Neural cell (in vitro differentiated cells): ENCODE results near the gene SEC23IP.
"Not testable (repeated sequence)": the region's sequence is repeated elsewhere in the genome, so short reads cannot be mapped to it uniquely, and the experiment has no call there.

Experiments used
- EP300 ChIP-seq: fragments of 450-650 bp; conservative IDR thresholded peaks from 2 replicates; pipeline ENCODE4 v1.6.1; 2014; ENCODE audit warnings: antibody characterized with exemption, mild to moderate bottlenecking, moderate library complexity; ENCODE audit not compliant: poor library complexity, severe bottlenecking
- EZH2 ChIP-seq: fragments of 200-600, 300-800 bp; shearing (Covaris generic), sonication (generic); IDR thresholded peaks from 2 replicates; pipeline ENCODE4 v1.6.1; 2014; ENCODE audit warnings: antibody characterized with exemption, low read length, borderline replicate concordance, mild to moderate bottlenecking; ENCODE audit not compliant: insufficient read depth, poor library complexity, severe bottlenecking
- MXI1 ChIP-seq: fragments of 450-650 bp; conservative IDR thresholded peaks from 2 replicates; pipeline ENCODE4 v1.6.1; 2014; ENCODE audit warnings: antibody characterized with exemption, mild to moderate bottlenecking; ENCODE audit not compliant: poor library complexity, severe bottlenecking
- POLR2AphosphoS5 ChIP-seq: IDR thresholded peaks from 2 replicates; pipeline ENCODE4 v1.6.1; 2012
- RAD21 ChIP-seq: fragments of 450-650 bp; conservative IDR thresholded peaks from 2 replicates; pipeline ENCODE4 v1.6.1; 2014; ENCODE audit warnings: antibody characterized with exemption, mild to moderate bottlenecking, moderate library complexity
- SMC3 ChIP-seq: fragments of 450-650 bp; conservative IDR thresholded peaks from 2 replicates; pipeline ENCODE4 v1.6.1; 2014; ENCODE audit warnings: antibody characterized with exemption, mild to moderate bottlenecking, moderate library complexity; ENCODE audit not compliant: poor library complexity
- TAF1 ChIP-seq: IDR thresholded peaks from 2 replicates; pipeline ENCODE4 v1.6.1; 2012; ENCODE audit warnings: low read depth
- TF ChIP-seq, protein P1 (sequence below): fragments of 450-650 bp; IDR thresholded peaks from 2 replicates; pipeline ENCODE4 v1.5.1; 2014; ENCODE audit warnings: antibody characterized with exemption, mild to moderate bottlenecking, moderate library complexity; ENCODE audit not compliant: poor library complexity, severe bottlenecking
- TF ChIP-seq, protein P2 (sequence below): IDR thresholded peaks from 2 replicates; pipeline ENCODE4 v1.6.1; 2012; ENCODE audit warnings: borderline replicate concordance

DNA sequence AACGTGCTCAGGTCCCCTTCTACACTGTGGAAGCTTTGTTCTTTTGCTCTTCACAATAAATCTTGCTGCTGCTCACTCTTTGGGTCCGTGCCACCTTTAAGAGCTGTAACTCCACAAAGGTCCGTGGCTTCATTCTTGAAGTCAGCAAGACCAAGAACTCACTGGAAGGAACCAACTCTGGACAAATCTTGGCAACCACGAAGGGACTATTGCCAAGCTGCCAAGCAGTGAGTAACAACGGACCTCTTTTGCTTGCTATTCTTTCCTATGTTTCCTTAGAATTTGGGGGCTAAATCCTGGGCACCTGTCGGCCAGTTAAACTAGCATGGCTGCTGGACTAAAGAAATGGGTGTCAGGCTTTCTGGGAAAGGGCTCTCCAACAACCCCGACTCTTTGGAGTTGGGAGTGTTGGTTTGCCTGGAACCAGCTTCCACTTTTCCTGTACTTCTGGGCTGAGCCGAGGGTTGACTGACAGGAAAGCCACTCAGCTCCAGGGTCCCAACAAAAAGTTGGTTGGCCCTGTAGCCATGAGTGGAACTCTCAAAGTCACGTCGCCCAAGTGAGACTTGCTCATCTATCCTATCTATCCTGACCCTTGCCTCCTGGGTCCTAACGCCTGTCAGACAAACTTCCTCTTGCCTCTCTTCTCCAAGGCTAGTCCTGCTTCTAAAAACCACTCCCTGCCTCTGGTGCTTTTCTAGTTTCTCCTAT is 8.5 kb upstream of the SEC23IP start:
- TF ChIP-seq, protein P1, sequence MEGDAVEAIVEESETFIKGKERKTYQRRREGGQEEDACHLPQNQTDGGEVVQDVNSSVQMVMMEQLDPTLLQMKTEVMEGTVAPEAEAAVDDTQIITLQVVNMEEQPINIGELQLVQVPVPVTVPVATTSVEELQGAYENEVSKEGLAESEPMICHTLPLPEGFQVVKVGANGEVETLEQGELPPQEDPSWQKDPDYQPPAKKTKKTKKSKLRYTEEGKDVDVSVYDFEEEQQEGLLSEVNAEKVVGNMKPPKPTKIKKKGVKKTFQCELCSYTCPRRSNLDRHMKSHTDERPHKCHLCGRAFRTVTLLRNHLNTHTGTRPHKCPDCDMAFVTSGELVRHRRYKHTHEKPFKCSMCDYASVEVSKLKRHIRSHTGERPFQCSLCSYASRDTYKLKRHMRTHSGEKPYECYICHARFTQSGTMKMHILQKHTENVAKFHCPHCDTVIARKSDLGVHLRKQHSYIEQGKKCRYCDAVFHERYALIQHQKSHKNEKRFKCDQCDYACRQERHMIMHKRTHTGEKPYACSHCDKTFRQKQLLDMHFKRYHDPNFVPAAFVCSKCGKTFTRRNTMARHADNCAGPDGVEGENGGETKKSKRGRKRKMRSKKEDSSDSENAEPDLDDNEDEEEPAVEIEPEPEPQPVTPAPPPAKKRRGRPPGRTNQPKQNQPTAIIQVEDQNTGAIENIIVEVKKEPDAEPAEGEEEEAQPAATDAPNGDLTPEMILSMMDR: not testable (repeated sequence)
- TF ChIP-seq, protein P2, sequence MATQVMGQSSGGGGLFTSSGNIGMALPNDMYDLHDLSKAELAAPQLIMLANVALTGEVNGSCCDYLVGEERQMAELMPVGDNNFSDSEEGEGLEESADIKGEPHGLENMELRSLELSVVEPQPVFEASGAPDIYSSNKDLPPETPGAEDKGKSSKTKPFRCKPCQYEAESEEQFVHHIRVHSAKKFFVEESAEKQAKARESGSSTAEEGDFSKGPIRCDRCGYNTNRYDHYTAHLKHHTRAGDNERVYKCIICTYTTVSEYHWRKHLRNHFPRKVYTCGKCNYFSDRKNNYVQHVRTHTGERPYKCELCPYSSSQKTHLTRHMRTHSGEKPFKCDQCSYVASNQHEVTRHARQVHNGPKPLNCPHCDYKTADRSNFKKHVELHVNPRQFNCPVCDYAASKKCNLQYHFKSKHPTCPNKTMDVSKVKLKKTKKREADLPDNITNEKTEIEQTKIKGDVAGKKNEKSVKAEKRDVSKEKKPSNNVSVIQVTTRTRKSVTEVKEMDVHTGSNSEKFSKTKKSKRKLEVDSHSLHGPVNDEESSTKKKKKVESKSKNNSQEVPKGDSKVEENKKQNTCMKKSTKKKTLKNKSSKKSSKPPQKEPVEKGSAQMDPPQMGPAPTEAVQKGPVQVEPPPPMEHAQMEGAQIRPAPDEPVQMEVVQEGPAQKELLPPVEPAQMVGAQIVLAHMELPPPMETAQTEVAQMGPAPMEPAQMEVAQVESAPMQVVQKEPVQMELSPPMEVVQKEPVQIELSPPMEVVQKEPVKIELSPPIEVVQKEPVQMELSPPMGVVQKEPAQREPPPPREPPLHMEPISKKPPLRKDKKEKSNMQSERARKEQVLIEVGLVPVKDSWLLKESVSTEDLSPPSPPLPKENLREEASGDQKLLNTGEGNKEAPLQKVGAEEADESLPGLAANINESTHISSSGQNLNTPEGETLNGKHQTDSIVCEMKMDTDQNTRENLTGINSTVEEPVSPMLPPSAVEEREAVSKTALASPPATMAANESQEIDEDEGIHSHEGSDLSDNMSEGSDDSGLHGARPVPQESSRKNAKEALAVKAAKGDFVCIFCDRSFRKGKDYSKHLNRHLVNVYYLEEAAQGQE: not testable (repeated sequence)
- TF ChIP-seq EZH2, EP300, MXI1, SMC3, POLR2AphosphoS5, TAF1, RAD21: not testable (repeated sequence)
